NCI-H128 (cell line): Measurements from ENCODE around the gene NCCRP1.

ENCODE experiments used
- DNase-seq: peaks from one replicate; lab custom pipeline; 2025; ENCODE audit not compliant: unreplicated experiment; lab: John Stamatoyannopoulos, UW

NCCRP1 gene

GRCh38 chr19:39196860-39197562, at the start of gene NCCRP1:
NCCRP1 (plus strand) TSS chr19:39196964; CDS start chr19:39196983, 19 bp downstream.
- DNase-seq, result no peak

- no peak for DNase-seq
Observed at GRCh38 chr19:39147480-39147879, 49.3 kb upstream of the NCCRP1 start.

GRCh38 chr19:39148939-39149529, 47.7 kb upstream of the NCCRP1 start:
- no peak for DNase-seq

GRCh38 chr19:39150235-39150634, 46.5 kb upstream of the NCCRP1 start:
- no peak for DNase-seq

- no peak for DNase-seq
Observed at GRCh38 chr19:39150807-39151600, 45.8 kb upstream of the NCCRP1 start.

GRCh38 chr19:39152066-39152465, 44.7 kb upstream of the NCCRP1 start:
- DNase-seq, result no peak

GRCh38 chr19:39154100-39154628, 42.6 kb upstream of the NCCRP1 start:
- DNase-seq, result no peak

GRCh38 chr19:39154629-39155100, 42.1 kb upstream of the NCCRP1 start:
- no peak for DNase-seq

GRCh38 chr19:39155114-39155700, 41.6 kb upstream of the NCCRP1 start:
- DNase-seq, result no peak

GRCh38 chr19:39155741-39156140, 41.0 kb upstream of the NCCRP1 start:
- no peak for DNase-seq

GRCh38 chr19:39156326-39157230, 40.2 kb upstream of the NCCRP1 start:
- DNase-seq, result no peak

GRCh38 chr19:39157275-39157996, 39.3 kb upstream of the NCCRP1 start:
- no peak for DNase-seq

GRCh38 chr19:39157997-39158389, 38.8 kb upstream of the NCCRP1 start:
- no peak for DNase-seq

GRCh38 chr19:39158646-39159260, 38.0 kb upstream of the NCCRP1 start:
- no peak for DNase-seq

- DNase-seq, result no peak
Observed at GRCh38 chr19:39160523-39160861, 36.3 kb upstream of the NCCRP1 start.

GRCh38 chr19:39160889-39161672, 35.7 kb upstream of the NCCRP1 start:
- no peak for DNase-seq

GRCh38 chr19:39162441-39163043, 34.2 kb upstream of the NCCRP1 start:
- no peak for DNase-seq

- no peak for DNase-seq
Observed at GRCh38 chr19:39163621-39164020, 33.1 kb upstream of the NCCRP1 start.
